Suprapubic skin (tissue), 3 donors: ENCODE results near the gene CNTN2.

ENCODE experiments used
- POLR2A ChIP-seq, 2 donors: fragments of 450-650 bp; IDR thresholded peaks; one replicate each; pipeline ENCODE4 v1.6.1; 2017; ENCODE audit warnings: antibody characterized with exemption in 2 of 2, mild to moderate bottlenecking in 2 of 2, moderate library complexity in 2 of 2
- TF ChIP-seq, protein P1 (sequence below), 2 donors: fragments of 200-600 bp in 1 of 2; fragments of 450-650 bp in 1 of 2; sonication (generic) in 1 of 2; IDR thresholded peaks; one replicate each; pipeline ENCODE4 v1.5.1; 2016 to 2019; ENCODE audit warnings: antibody characterized with exemption in 2 of 2, mild to moderate bottlenecking in 1 of 2, moderate library complexity in 1 of 2

DNA sequence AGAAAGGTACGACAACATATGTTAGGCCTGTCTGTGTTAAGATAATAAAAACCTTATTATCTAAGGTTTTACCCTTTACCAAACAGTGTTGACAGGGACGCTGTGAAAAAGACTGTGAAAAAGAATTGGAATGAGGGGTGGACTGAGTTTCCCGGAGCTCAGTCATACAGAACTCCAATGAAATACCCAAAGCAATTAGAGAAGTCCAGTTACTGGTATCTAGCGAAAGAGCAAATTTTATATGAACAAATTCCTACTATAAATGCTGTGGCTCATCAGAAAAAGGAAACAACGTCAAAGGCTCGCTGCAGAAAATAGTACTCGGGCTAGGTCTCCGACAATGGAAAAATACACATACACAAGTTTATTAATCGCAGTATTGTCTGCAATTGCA, 79.5 kb downstream of the CNTN2 start:
- TF ChIP-seq, protein P1, sequence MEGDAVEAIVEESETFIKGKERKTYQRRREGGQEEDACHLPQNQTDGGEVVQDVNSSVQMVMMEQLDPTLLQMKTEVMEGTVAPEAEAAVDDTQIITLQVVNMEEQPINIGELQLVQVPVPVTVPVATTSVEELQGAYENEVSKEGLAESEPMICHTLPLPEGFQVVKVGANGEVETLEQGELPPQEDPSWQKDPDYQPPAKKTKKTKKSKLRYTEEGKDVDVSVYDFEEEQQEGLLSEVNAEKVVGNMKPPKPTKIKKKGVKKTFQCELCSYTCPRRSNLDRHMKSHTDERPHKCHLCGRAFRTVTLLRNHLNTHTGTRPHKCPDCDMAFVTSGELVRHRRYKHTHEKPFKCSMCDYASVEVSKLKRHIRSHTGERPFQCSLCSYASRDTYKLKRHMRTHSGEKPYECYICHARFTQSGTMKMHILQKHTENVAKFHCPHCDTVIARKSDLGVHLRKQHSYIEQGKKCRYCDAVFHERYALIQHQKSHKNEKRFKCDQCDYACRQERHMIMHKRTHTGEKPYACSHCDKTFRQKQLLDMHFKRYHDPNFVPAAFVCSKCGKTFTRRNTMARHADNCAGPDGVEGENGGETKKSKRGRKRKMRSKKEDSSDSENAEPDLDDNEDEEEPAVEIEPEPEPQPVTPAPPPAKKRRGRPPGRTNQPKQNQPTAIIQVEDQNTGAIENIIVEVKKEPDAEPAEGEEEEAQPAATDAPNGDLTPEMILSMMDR (IDR thresholded peaks at IDR 0.05) = no peak
- no peak for TF ChIP-seq POLR2A (IDR thresholded peaks at IDR 0.05)
